GM19351 (cell line): ENCODE measurements around the gene ATP8A1.

ENCODE experiments used
- ATAC-seq: cut with Tn5 transposase; IDR thresholded peaks from one replicate; pipeline ENCODE4 v1.9.1; 2021; ENCODE audit warnings: mild to moderate bottlenecking, moderate library complexity; ENCODE audit not compliant: unreplicated experiment

The ATP8A1 gene

GRCh38 chr4:42574870-42575430 lies 82.0 kb downstream of the ATP8A1 start:
- no peak for ATAC-seq

- no peak for ATAC-seq
These were observed 83.7 kb downstream of the ATP8A1 start for GRCh38 chr4:42573249-42573648.

GRCh38 chr4:42570221-42570620 lies 86.7 kb downstream of the ATP8A1 start:
- ATAC-seq: no peak

DNA sequence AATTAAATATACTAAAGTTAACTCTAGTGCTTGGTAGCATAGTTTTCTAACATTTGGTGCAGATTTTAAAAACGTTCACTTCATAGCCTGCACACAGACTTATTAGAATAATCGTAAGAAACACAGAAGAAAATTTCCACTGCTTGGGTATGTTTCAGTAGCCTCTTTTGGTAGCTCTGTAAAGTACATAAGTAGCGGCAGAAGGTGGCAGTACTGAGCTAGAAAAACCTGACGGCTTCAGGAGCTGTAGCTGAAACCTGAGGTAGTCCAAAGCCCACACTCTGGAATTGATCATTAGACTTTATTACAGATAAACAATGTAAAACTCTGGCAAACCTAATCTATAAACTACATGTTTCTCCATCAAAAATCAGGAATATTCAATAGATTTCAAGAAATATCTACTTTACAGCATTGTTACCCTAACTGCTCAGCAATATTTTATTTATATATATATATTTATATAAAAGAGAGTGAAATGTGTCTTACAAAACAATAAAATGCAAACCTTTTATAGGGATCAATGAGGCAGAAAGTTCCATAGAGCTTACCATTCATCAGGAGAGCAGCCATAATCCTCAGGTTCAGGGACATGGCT lies 88.2 kb downstream of the ATP8A1 start:
- peak; percentile 100 for ATAC-seq

DNA sequence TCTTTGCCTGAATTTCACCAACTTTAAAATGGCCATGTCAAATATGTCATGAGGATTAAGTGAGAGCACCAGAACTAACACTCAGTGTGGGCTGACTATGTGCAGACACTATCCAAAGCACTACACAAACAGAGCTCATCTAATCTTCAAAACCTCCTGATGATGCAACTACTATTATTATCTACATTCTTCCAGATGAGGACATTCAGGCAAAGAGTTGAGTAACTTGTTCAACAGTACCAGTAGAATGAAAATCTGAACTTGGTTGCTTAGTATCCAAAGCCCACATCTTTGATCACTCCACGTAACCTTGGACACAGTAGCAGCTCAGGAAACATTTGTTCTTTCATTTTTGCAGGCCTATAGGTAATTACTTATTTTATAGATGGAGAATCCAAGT lies 90.1 kb downstream of the ATP8A1 start:
- no peak for ATAC-seq

GRCh38 chr4:42562016-42562415 lies 94.9 kb downstream of the ATP8A1 start:
- no peak for ATAC-seq

DNA sequence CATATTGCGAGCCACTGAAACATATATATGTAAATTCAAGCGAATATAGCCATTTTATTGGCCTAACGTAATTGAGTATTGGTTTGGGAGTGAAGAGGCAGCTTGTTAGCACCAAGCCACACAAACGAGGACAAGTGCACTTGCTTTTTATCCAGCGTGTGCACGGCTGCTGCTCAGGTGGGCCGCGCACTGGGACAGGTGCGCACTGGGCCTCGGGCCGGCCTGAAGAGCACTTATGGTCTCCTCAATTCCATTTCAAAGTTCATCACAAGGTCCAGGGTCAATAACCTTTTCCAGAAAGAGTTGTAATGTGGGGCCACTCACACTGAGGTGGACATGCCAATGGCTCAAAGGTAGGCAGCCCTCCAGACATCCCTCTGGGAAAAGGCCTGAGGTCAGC lies 95.9 kb downstream of the ATP8A1 start:
- ATAC-seq: no peak

DNA sequence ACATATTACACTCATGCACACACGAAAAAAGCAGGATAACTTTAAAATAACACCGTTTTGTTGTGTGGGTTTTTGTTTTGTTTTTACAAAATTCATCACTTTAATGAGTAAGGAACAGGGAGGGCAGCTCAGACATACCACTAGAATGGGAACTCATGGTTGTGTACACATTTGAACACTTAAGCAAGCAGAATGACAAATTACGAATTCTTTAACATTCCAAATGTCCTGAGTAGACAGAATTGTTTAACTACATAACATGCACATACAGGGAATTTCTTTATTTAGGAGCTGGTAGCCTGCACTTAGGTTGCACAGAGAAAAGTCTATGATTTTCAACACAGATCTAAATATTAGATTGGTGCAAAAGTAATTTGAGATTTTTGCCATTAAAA lies 96.4 kb downstream of the ATP8A1 start:
- no peak for ATAC-seq

DNA sequence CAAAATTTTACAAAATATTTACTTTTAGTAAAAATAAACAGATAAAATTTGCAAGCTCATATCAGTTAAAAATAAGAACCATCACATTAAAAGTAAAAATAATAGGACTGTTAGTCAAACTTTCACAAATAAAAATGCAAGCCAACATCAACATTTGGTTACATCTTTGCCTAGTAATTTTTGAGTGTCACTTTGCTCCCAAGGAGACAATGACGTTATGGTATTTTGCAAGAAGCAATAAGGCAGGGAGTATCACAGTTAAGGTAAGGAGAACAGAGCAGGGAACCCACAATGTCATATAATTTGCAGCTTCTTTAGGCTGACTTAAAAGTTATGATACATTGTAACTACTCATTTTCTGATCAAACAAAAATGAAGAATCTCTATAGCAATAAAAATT lies 98.7 kb downstream of the ATP8A1 start:
- ATAC-seq: no peak

DNA sequence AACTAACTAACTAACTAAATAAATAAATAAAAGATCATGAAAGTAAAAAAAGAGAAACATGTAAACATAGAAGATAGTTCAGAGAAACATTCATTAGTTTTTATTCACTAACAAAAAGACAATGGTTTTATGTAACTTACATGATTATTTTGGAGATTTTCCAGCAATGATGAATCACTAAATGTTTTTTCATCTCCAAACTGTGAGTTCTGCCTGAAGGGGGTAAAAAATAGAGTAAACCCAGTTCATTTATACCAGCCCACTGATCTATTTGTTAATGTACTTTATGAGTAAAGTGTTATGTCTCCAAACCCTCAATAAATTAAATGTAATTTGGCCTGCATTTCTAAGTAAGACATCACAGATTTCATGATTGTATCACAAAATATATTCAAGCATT lies 101.1 kb downstream of the ATP8A1 start:
- no peak for ATAC-seq

- ATAC-seq: no peak
These were observed 102.8 kb downstream of the ATP8A1 start for GRCh38 chr4:42554072-42554471.

DNA sequence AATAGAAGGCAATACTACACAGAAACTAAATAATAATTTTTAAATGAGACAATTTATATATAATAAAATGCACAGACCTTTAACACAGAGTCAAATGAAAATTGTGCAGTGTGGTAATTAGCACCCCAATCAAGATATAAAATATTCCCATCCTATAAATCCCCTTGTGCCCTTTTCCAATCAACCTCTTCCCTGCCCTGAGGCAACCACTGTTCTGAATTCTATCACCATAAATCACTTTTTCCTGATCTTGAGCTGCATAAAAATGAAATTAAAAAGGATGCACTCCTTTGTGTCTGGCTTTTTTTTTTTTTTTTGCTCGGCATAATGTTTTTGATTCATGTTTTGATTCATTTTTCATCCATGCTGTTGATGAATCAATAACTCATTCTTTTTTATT lies 107.0 kb downstream of the ATP8A1 start:
- ATAC-seq: no peak

- no peak for ATAC-seq
These were observed 109.1 kb downstream of the ATP8A1 start for GRCh38 chr4:42547805-42548204.

DNA sequence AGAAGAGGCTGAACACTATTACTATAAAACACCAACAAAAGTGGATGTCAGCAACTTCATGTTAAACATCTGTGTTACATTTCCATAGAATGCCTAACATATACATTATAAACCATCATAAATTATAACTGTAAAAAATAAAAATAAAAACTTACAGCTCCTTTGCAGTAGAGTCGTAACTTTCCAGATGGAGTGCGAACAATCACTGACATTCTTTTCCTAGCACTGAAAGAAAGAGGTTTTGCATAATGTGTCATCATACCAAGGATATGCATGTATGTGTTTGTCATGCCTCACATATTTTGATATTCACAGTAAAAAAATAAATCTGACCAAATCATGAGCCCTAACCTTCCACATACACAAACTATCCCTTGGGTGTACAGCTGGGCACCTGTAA lies 113.1 kb downstream of the ATP8A1 start:
- ATAC-seq: no peak

- ATAC-seq: no peak
These were observed 113.8 kb downstream of the ATP8A1 start for GRCh38 chr4:42543126-42543525.

DNA sequence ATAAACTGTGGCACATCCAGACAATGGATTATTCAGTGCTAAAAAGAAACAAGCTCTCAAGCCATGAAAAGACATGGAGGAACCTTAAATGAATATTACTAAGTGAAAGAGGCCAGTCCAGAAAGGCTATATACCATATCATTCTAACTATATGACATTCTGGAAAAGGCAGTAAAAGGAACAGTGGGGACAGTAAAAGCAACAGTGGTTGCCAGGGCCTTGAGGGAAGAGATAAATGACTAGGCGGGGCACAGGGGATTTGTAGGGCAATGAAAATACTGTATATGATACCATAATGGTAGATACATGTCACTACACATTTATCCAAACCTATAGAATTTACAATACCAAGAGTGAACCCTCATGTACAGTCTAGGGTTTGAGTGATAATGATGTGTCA lies 115.3 kb downstream of the ATP8A1 start:
- ATAC-seq: no peak

- no peak for ATAC-seq
These were observed 123.9 kb downstream of the ATP8A1 start for GRCh38 chr4:42533042-42533441.

- no peak for ATAC-seq
These were observed 125.4 kb downstream of the ATP8A1 start for GRCh38 chr4:42531341-42532030.

GRCh38 chr4:42523066-42523718 lies 133.7 kb downstream of the ATP8A1 start:
- no peak for ATAC-seq

DNA sequence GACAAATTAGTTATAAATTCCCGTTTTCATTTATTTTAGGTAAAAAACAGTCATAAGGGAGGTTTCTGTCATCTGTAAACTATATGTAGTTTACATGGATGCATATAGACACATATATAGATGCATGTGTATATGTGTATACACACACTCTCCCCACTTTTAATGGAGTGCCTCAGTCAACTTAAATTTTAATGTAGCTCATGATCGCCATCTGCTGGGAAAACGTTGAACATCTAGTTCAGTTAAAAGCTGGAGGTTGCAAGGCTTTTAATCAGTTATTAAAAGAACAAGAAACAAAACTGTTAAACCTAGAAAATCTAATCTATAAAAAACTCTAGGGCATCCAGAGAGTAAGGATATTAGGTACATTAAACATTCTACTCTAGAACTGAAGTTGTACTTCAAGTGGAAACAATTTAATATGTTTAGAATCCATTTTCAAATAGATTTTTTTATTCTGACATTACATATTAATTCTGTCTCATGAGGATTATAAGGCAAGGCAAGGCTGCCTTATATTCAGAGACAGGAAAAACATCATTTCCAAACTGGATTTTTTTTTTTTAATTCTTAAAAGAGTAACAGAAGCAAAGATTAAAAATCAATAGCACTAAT lies 137.0 kb downstream of the ATP8A1 start:
- peak; percentile 46 for ATAC-seq

- ATAC-seq: peak; percentile 67
These were observed 141.6 kb downstream of the ATP8A1 start for GRCh38 chr4:42515156-42515884.
